Measurements from ENCODE around the gene PIGU. TPM values are rescaled to one million over a fixed set of nuclear protein-coding genes. Genes with fewer than 3 reads are reported as not detected.
A peak's percentile ranks its signal among the peaks of the same experiment; 100 is the strongest.

The PIGU gene
- total RNA-seq, 1 experiment from 2014 or later = 32.8 TPM

- no peak overlapping the region for H2BK15ac ChIP-seq (ENCODE audit: low read depth, low read length)
- H3T11ph ChIP-seq (ENCODE audit: low read length) = no peak overlapping the region
- Mint-ChIP-seq H3K36me3 (ENCODE audit: insufficient read depth in 1 of 3, low read depth in 3 of 3) (peaks cover 0 to 15% (median 6%) of the 10 kb centered on the region in 3 experiments; a peak in 4 of 7 replicates), H3K4me1 (no peaks in the 10 kb centered on the region), H3K27ac (peak overlapping the region in 2 of 3 experiments; percentile 16 to 31; a peak in 2 of 7 replicates), H3K27me3 (ENCODE audit: low read depth) (no peaks in the 10 kb centered on the region; the same call in 1 of the 2 replicates), H3K4me3 (no peak overlapping the region), H3K9me3 (no peaks in the 10 kb centered on the region)
- H4K91ac ChIP-seq (ENCODE audit: insufficient read length, low read depth, low read length) = no peak overlapping the region
- no peak overlapping the region for H4K5ac ChIP-seq (ENCODE audit: insufficient read length, low read depth, low read length)
- H3K18ac ChIP-seq (ENCODE audit: insufficient read length, low read depth, low read length) = no peak overlapping the region
- no peak overlapping the region for H2BK120ac ChIP-seq (ENCODE audit: low read depth, low read length, poor library complexity, severe bottlenecking)
- H3K79me2 ChIP-seq (ENCODE audit: insufficient read depth, low read length) = no peaks in the 10 kb centered on the region
- no peak overlapping the region for H3K9ac ChIP-seq (ENCODE audit: extremely low read depth, insufficient read length, low read length)
- H3K27me3 ChIP-seq (ENCODE audit: insufficient read depth, low read length) = no peaks in the 10 kb centered on the region
- H3K27ac ChIP-seq (ENCODE audit: insufficient read length, low read depth, low read length) = no peak overlapping the region
- no peaks in the 10 kb centered on the region for H3K79me1 ChIP-seq (ENCODE audit: insufficient read depth, low read depth, low read length, poor library complexity, severe bottlenecking)
- no peak overlapping the region for H2AFZ ChIP-seq (ENCODE audit: low read length)
- H2BK20ac ChIP-seq (ENCODE audit: low read depth, low read length, poor library complexity, severe bottlenecking) = no peak overlapping the region
- no peak overlapping the region for H3K23ac ChIP-seq (ENCODE audit: insufficient read length, low read depth, low read length)
- no peak overlapping the region for H3K4ac ChIP-seq (ENCODE audit: low read depth, low read length)
- no peaks in the 10 kb centered on the region for H3K9me3 ChIP-seq (ENCODE audit: control insufficient read depth, low read depth, low read length)
- H2AK5ac ChIP-seq (ENCODE audit: insufficient read length, low read length) = no peak overlapping the region
- H3K14ac ChIP-seq (ENCODE audit: insufficient read depth, low read length) = no peak overlapping the region
- H2BK12ac ChIP-seq (ENCODE audit: insufficient read length, low read depth, low read length) = no peak overlapping the region
- H4K8ac ChIP-seq (replicated peaks; ENCODE audit: insufficient read length, low read depth, low read length) = no peak overlapping the region
- no peak for DNase-seq
- H3K56ac ChIP-seq (ENCODE audit: insufficient read length, low read depth, low read length) = no peak overlapping the region
- no peak overlapping the region for H2BK5ac ChIP-seq (ENCODE audit: insufficient read length, low read length)
- TF ChIP-seq, protein P1, sequence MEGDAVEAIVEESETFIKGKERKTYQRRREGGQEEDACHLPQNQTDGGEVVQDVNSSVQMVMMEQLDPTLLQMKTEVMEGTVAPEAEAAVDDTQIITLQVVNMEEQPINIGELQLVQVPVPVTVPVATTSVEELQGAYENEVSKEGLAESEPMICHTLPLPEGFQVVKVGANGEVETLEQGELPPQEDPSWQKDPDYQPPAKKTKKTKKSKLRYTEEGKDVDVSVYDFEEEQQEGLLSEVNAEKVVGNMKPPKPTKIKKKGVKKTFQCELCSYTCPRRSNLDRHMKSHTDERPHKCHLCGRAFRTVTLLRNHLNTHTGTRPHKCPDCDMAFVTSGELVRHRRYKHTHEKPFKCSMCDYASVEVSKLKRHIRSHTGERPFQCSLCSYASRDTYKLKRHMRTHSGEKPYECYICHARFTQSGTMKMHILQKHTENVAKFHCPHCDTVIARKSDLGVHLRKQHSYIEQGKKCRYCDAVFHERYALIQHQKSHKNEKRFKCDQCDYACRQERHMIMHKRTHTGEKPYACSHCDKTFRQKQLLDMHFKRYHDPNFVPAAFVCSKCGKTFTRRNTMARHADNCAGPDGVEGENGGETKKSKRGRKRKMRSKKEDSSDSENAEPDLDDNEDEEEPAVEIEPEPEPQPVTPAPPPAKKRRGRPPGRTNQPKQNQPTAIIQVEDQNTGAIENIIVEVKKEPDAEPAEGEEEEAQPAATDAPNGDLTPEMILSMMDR (conservative IDR thresholded peaks at IDR 0.05) = no peak
- H3K4me2 ChIP-seq (ENCODE audit: insufficient read depth, insufficient read length, low read length) = no peak overlapping the region
- no CpG with 5 or more reads among the region's 4 CpGs for WGBS (ENCODE audit: extremely low coverage, insufficient read length, low lambda C conversion rate)
- H3K4me1 ChIP-seq (ENCODE audit: insufficient read depth, low read length) = no peaks in the 10 kb centered on the region
- no peaks in the 10 kb centered on the region for H3K23me2 ChIP-seq (ENCODE audit: insufficient read length, low read depth, low read length, poor library complexity, severe bottlenecking)
- no peaks in the 10 kb centered on the region for H4K20me1 ChIP-seq (ENCODE audit: control insufficient read depth, insufficient read depth, insufficient read length)
Measured at GRCh38 chr20:34582911-34583310, 94.0 kb downstream of the PIGU start.
